ENCODE data around the gene KIAA1549. TPM values are rescaled to one million over a fixed set of nuclear protein-coding genes. Genes with fewer than 3 reads are reported as not detected.

The KIAA1549 gene
- total and polyA plus RNA-seq, 2 of the 8 experiments (the other 6 are each of a cell fraction or from before 2014, with no cell fraction given): 6.5 to 17.3 TPM

GRCh38 chr7:138878856-138879255, 102.3 kb downstream of the KIAA1549 start (continued):
- no peak for TF ChIP-seq SP4 (IDR thresholded peaks at IDR 0.05; ENCODE audit: low read length)
- TF ChIP-seq NANOG (IDR thresholded peaks at IDR 0.05; ENCODE audit: insufficient read depth, low read depth, low read length, poor library complexity, severe bottlenecking): no peak

Measured in H1 (cell line).